HepG2 (cell line): ENCODE data around the gene RIF1. TPM values are rescaled to one million over a fixed set of nuclear protein-coding genes. Genes with fewer than 3 reads are reported as not detected.

Source experiments
- ATAC-seq: fragments of 200-7000 bp; cut with Tn5 transposase; 3 replicates; pipeline ENCODE4 v1.9.1; 2020; ENCODE audit warnings: mild to moderate bottlenecking, moderate library complexity
- BruUV-seq: library from RNA; stranded (reverse); fragments of 400-500 nt; replicated peaks from 2 replicates; lab custom pipeline; 2021; lab: Mats Ljungman, UMichigan
- CTCF ChIA-PET: fragments of 300-600 bp; formaldehyde crosslinking; extraction: SDS; loops from one replicate; lab custom pipeline; 2021; ENCODE audit warnings: low total read pairs, inconsistent platforms, low intra/inter-chr PET ratio; lab: Yijun Ruan, JAX
- POLR2A ChIA-PET: fragments of 350-600 bp; sonication (Branson Sonifier 250); formaldehyde crosslinking; loops from one replicate; lab custom pipeline; 2020; ENCODE audit warnings: antibody characterized with exemption, inconsistent platforms; lab: Yijun Ruan, JAX
- DNase-seq: peaks from one replicate; pipeline ENCODE4 v3.0.0-alpha.2; 2015; ENCODE audit warnings: low spot score
- FAIRE-seq: peaks from 3 replicates; lab custom pipeline; 2011; peaks lifted over from hg19 to GRCh38; lab: Jason Lieb, UNC
- H2AFZ ChIP-seq: one replicate; pipeline ENCODE4 v1.6.1; 2011; ENCODE audit warnings: low read length, inconsistent platforms
- H3K27ac ChIP-seq: fragments of 300-600 bp; 3 replicates; pipeline ENCODE4 v1.8.0; 2011; ENCODE audit warnings: mixed run types, mild to moderate bottlenecking, mixed read lengths, low read length, inconsistent platforms; ENCODE audit not compliant: insufficient read depth; ENCODE audit errors: extremely low read length
- H3K27me3 ChIP-seq, 2 experiments: fragments of 200-600 bp in 1 of 2; 2 replicates in 1 of 2; 3 replicates in 1 of 2; pipeline versions ENCODE4 v1.6.0 to v1.8.0; 2011; ENCODE audit warnings: low read length in 2 of 2, mild to moderate bottlenecking in 2 of 2, moderate library complexity in 2 of 2, inconsistent platforms in 1 of 2; ENCODE audit not compliant: insufficient read depth in 2 of 2, control insufficient read depth in 1 of 2
- H3K36me3 ChIP-seq, 2 experiments: fragments of 200-600 bp in 1 of 2; replicated peaks in 1 of 2; 2 replicates in 1 of 2; 3 replicates in 1 of 2; pipeline versions ENCODE4 v1.5.1 to v1.8.0; 2011; ENCODE audit warnings: low read length in 2 of 2, inconsistent platforms in 1 of 2; ENCODE audit not compliant: insufficient read depth in 2 of 2, control insufficient read depth in 1 of 2
- H3K4me1 ChIP-seq: 2 replicates; pipeline ENCODE4 v1.5.1; 2012; ENCODE audit warnings: low read length, inconsistent platforms; ENCODE audit not compliant: insufficient read depth
- H3K4me2 ChIP-seq: 2 replicates; pipeline ENCODE4 v1.6.0; 2011; ENCODE audit warnings: low read depth, low read length, inconsistent platforms
- H3K4me3 ChIP-seq, 3 experiments: fragments of 200-600 bp in 1 of 3; sonication (generic), shearing (Covaris generic) in 1 of 3; replicated peaks in 1 of 3; 2 replicates each; pipeline ENCODE4 v1.5.1; 2011 to 2016; ENCODE audit warnings: low read length in 3 of 3, inconsistent platforms in 2 of 3, low read depth in 2 of 3, mild to moderate bottlenecking in 2 of 3, control low read depth in 1 of 3, mixed read lengths in 1 of 3; ENCODE audit not compliant: insufficient read depth in 1 of 3
- H3K79me2 ChIP-seq: one replicate; pipeline ENCODE4 v1.6.1; 2011; ENCODE audit warnings: low read length, inconsistent platforms; ENCODE audit not compliant: insufficient read depth
- H3K9ac ChIP-seq: 2 replicates; pipeline ENCODE4 v1.6.0; 2011; ENCODE audit warnings: mild to moderate bottlenecking, low read depth, low read length, inconsistent platforms; ENCODE audit not compliant: insufficient read depth
- H3K9me3 ChIP-seq: 2 replicates; pipeline ENCODE4 v1.5.1; 2012; ENCODE audit warnings: mild to moderate bottlenecking, low read length
- H4K20me1 ChIP-seq: 2 replicates; pipeline ENCODE4 v1.6.0; 2011; ENCODE audit warnings: inconsistent platforms, mild to moderate bottlenecking, low read length, moderate library complexity; ENCODE audit not compliant: insufficient read depth
- GATAD2A ChIP-seq: IDR thresholded peaks from 2 replicates; pipeline ENCODE4 v1.6.1; 2016
- ISX ChIP-seq: sonication (generic); formaldehyde crosslinking; conservative IDR thresholded peaks from 2 replicates; pipeline ENCODE4 v1.5.0; 2020; ENCODE audit warnings: missing genetic modification reagents
- ONECUT2 ChIP-seq: sonication (generic); formaldehyde crosslinking; IDR thresholded peaks from 2 replicates; pipeline ENCODE4 v1.4.0; 2020; ENCODE audit warnings: missing genetic modification reagents
- ZNF331 ChIP-seq: sonication (generic); formaldehyde crosslinking; IDR thresholded peaks from 2 replicates; pipeline ENCODE4 v1.4.0; 2020; ENCODE audit warnings: missing genetic modification reagents
- ZNF598 ChIP-seq: sonication (generic); formaldehyde crosslinking; IDR thresholded peaks from 2 replicates; pipeline ENCODE4 v1.5.1; 2020; ENCODE audit warnings: mild to moderate bottlenecking, missing genetic modification reagents, borderline replicate concordance
- WGBS: methylation state at CpG from one replicate; pipeline ENCODE4 v1.1.6; 2017; ENCODE audit warnings: low lambda C conversion rate; 5-methylcytosine and 5-hydroxymethylcytosine counted together
- in situ Hi-C: cut with HindIII; loops from 2 replicates; pipeline ENCODE4 v1.10.0; 2017; ENCODE audit warnings: low pct_unique_long_range_greater_than_20kb; ENCODE audit not compliant: extremely low pct_ligation_motif_present
- intact Hi-C: fragments of 100-400 bp; cut with micrococcal nuclease; formaldehyde crosslinking; loops from one replicate; pipeline ENCODE4 v1.10.0; 2022; ENCODE audit not compliant: unreplicated experiment
- polyA plus RNA-seq, 8 experiments: library from polyadenylated mRNA; depleted of rRNA in 3 of 8; stranded (reverse) in 7 of 8; unstranded in 1 of 8; fragments of >200 nt; fragmentation: Illumina TruSeq in 4 of 8; extraction: Trizol in 4 of 8; gene quantifications; 2 replicates each; pipeline versions ENCODE4 v1.2.1 to v1.2.3, GENCODE V29; 2011 to 2016; ENCODE audit warnings: low read depth in 4 of 8, missing spikeins in 1 of 8, mixed read lengths in 1 of 8; ENCODE audit not compliant: insufficient read depth in 1 of 8
- total RNA-seq, 5 experiments: library from RNA; depleted of rRNA; stranded (reverse); fragments of >200 nt; fragmentation: Illumina TruSeq; extraction: Trizol; gene quantifications; 2 replicates each; pipeline ENCODE4 v1.2.3, GENCODE V29; 2016; ENCODE audit warnings: low read depth in 1 of 5
- TF ChIP-seq, protein P1 (sequence below): sonication (generic); formaldehyde crosslinking; IDR thresholded peaks from 2 replicates; pipeline ENCODE4 v1.4.0; 2020; ENCODE audit warnings: low read depth, missing genetic modification reagents

The RIF1 gene
- total and polyA plus RNA-seq, 2 of the 13 experiments (the other 11 are each of a cell fraction or from before 2014, with no cell fraction given): 12.1 to 73.6 TPM

DNA sequence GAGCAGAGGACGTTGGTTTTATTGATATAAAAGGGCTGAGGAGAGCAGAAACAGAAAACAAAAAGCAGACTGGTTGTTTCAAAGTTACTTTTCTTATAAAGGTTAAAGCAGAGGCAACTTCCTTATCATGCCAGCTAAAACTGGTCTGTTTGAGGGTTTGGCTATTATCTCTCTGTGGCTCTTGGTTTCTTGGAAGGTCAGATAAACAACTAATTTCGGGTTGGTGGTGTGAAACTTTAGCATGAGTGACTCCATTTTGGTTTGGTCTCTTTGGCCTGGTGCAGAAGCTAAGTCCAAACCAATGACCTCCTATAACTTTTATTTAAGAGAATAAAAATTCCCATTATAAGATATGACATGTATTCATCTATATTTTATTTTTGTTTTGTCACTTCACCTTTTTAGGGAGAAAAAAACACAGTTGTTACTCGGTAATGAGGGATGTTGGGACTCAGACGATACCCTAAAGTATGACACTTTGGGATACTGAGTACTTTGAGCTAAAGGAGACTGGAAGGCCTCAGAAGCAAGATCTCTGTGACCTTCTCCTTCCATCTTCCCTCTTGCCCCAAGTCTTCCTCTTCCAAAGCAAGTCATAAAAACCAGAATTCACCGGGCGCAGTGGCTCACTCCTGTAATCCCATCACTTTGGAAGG is 29.0 kb upstream of the RIF1 start:
- no peak overlapping the region for H2AFZ ChIP-seq
- FAIRE-seq: no peak
- no peaks in the 10 kb centered on the region for H3K36me3 ChIP-seq
- no peak for ATAC-seq
- ChIA-PET CTCF (no interaction called here), POLR2A (no interaction called here)
- H3K9ac ChIP-seq: no peak overlapping the region
- H3K27ac ChIP-seq: no peak overlapping the region
- intact Hi-C loops: no loop called here
- H3K4me2 ChIP-seq: no peak overlapping the region
- H3K4me1 ChIP-seq: no peaks in the 10 kb centered on the region
- H3K4me3 ChIP-seq: no peak overlapping the region
- no peaks in the 10 kb centered on the region for H4K20me1 ChIP-seq
- 44% methylated on average over 6 of the region's 6 CpGs for WGBS
- H3K27me3 ChIP-seq: peaks cover 0 to 5% of the 10 kb centered on the region in 2 experiments; a peak in 1 of 5 replicates
- in situ Hi-C loops: no loop called here
- TF ChIP-seq ZNF331 (CRISPR knock-in tag) (no peak), ZNF598 (CRISPR knock-in tag) (no peak), ONECUT2 (CRISPR knock-in tag) (no peak), ISX (no peak), GATAD2A (CRISPR knock-in tag) (no peak)
- TF ChIP-seq, protein P1, sequence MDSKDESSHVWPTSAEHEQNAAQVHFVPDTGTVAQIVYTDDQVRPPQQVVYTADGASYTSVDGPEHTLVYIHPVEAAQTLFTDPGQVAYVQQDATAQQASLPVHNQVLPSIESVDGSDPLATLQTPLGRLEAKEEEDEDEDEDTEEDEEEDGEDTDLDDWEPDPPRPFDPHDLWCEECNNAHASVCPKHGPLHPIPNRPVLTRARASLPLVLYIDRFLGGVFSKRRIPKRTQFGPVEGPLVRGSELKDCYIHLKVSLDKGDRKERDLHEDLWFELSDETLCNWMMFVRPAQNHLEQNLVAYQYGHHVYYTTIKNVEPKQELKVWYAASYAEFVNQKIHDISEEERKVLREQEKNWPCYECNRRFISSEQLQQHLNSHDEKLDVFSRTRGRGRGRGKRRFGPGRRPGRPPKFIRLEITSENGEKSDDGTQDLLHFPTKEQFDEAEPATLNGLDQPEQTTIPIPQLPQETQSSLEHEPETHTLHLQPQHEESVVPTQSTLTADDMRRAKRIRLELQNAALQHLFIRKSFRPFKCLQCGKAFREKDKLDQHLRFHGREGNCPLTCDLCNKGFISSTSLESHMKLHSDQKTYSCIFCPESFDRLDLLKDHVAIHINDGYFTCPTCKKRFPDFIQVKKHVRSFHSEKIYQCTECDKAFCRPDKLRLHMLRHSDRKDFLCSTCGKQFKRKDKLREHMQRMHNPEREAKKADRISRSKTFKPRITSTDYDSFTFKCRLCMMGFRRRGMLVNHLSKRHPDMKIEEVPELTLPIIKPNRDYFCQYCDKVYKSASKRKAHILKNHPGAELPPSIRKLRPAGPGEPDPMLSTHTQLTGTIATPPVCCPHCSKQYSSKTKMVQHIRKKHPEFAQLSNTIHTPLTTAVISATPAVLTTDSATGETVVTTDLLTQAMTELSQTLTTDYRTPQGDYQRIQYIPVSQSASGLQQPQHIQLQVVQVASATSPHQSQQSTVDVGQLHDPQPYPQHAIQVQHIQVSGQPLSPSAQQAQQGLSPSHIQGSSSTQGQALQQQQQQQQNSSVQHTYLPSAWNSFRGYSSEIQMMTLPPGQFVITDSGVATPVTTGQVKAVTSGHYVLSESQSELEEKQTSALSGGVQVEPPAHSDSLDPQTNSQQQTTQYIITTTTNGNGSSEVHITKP (CRISPR knock-in tag): no peak
- H3K9me3 ChIP-seq: no peaks in the 10 kb centered on the region
- no TSS peak for BruUV-seq
- no peak for DNase-seq
- H3K79me2 ChIP-seq: no peaks in the 10 kb centered on the region
